Activated CD4-positive, CD25-positive, alpha-beta regulatory T cell treated with anti-CD3 and anti-CD28 coated beads, Interleukin-2, amount 50 U/mL, for 16 hours (primary cell): ENCODE results near the gene NPHS1.
"Not testable (repeated sequence)": the region's sequence is repeated elsewhere in the genome, so short reads cannot be mapped to it uniquely, and the experiment has no call there.

Experiments used
- DNase-seq: peaks from one replicate; pipeline ENCODE4 v3.0.0-alpha.2; 2020; ENCODE audit warnings: low read depth, low spot score

The NPHS1 gene

DNA sequence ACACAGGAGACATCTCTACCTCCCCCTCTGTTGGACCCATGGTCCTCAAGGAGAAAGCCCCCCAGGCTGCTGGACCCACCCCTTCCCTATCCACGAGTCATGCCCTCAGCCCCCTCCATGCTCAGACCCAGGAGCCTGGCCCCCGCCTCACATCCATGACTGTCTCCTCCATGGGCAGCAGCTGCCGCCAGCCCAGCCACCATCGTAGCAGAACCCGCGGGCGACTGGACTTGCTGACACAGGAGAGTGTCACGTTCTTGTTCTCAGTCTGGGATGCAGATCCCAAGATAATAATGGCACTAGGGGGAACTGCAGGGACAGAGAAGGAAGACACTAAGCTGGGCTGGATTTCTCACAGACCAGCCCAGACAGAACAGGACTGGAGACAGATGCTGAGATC, 3.8 kb downstream of the NPHS1 start:
- DNase-seq: no peak

DNA sequence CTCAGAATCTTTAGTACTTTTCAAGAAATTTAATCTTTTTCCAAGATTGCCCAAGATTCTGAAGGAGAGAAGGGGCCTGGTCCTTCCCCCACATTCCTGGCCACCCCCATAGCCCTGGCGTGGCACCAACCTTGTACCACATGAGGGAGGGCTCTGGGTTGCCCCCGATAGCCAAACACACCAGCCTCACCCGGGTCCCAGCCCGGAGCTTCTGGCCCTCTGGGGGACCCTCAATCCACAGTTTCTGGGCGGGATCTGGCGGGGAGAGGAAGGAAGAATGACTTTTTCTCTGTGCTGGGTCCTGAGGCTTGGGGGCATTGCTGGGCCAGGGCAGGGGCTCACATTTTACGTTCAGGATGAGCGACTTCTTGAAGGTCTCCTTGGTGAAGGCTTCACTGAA, 4.4 kb downstream of the NPHS1 start:
- DNase-seq: no peak

DNA sequence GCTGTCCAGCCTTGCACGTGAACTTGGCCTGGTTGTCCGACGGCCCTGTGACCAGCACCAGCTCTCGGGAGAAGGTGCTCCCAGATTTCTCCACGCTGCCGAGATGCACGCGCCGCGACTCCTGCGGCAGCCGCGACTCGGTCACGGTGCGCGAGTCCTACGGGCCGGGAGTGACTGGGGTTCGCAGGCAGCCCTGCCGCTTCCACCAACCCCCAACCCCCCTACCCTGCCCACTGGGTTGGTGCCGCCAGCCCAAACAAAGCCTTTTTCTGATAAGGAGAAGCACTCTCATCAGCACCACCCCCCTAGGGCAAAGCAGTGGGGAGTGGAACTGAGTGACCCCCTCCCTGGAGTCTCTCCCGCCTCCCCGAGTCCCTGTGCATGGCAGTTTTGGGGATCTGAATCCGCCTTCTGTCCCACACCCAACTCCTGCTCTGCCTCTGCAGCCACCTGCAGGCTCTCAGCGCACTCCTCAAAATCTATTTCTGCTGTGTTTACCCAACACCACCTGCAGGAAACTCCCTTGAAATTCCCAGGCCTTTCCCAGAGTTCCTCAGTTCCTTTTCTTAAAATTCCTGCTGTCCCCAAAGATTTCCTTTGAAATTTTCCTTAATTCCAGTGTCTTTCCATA, 6.2 kb downstream of the NPHS1 start:
- no peak for DNase-seq

DNA sequence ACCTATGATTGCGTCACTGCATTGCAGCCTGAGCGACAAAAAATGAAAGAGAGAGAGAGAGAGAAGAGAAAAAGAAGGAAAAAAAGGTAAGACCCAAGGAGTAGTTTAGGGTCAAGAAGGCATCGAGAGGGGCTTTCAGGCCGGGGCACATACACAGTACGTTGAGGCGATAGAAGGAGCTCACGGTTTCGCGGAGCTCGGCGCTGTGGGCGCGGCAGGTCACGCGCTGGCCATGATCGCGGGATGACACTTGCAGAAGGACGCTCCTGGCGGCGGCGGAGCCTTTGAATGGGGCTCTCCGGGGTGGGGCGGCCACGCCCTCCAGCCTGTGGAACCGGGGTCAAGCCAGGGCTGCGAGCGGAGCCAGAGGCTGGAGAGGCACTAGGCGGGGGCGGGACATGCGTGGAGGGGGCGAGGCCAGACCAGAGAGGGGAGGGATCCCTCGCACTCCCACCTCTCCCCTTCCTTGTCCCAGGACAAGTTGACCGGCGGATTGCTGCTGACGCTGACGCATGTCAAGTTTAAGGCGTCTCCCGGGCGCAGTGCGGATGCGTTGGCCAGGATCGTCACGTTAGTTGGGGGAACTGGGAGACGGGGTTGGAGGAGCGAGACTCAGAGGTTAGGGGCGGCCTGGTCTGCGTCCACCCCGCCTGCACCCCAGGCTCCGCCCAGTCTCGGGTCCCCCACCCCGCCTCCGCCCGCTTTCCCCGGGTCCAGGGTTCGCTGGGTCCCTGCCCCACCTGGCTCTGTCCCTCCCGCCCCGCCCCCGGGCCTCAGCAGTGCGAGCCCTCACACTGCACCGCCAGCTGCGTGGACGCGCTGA, 6.9 kb downstream of the NPHS1 start:
- no peak for DNase-seq

GRCh38 chr19:35844482-35845214, 7.7 kb downstream of the NPHS1 start:
- no peak for DNase-seq

DNA sequence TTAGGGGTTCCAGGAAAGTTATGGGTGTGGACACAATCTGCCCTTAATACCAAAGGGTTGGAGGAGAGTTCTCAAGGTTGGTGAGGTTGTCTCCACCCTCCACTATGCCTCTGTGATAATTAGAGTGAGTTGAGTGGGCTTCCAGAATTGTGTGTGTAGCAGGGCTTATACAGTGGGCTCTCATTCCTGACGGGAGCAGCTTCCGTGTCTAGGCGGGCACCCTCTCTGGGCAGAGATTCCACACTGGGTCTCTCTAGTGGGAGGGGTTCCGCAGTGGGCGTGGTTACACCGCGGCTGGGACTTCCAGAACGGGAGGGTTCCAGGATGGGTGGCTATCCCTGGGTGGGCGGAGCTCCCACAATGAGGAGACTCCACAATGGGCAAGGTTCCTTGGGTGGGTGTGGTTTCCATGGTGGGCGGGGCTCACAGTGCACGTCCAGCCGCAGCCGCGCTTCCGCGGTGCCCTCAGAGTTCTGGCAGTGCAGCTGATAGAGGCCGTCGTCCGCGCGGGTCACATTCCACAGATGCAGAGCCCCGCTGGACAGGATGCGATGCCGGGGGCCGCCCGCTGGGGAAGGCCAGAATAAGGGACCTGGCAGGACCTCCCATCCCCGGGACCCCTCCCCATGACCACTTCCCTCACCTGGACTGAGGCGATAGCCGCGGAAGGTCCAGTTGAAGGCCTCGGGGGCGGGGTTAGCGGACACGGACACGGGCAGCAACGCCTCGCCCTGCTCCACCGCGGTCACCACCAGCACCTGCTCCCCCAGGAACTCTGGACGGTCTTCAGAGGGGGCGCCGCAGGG, 8.4 kb downstream of the NPHS1 start:
- DNase-seq: no peak

DNA sequence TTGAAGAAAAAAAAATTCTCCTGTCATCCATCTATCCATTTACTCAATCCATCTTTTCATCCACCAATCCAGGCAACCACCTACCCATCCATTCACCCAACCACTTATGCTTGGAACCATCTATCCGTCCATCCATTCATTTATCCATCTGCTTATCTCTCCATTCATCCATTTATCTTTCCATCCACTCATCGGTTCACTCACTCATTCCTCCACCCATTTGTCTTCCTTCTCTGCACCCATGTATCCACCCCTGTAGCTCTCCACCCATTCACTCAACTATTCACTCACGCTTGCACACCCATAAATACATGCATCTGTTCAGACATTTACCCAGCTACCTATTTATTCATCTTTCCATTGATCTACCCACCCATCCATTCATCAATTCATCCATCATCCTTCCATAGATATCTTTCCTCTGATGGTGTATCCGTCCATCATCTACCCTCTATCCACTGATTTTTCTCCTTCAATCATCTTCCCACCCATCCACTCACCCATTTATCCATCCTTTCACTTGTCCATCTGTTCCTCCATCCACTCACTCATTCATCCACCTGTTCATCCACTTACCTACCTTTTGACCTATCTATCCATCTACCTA, 9.5 kb downstream of the NPHS1 start:
- no peak for DNase-seq

DNA sequence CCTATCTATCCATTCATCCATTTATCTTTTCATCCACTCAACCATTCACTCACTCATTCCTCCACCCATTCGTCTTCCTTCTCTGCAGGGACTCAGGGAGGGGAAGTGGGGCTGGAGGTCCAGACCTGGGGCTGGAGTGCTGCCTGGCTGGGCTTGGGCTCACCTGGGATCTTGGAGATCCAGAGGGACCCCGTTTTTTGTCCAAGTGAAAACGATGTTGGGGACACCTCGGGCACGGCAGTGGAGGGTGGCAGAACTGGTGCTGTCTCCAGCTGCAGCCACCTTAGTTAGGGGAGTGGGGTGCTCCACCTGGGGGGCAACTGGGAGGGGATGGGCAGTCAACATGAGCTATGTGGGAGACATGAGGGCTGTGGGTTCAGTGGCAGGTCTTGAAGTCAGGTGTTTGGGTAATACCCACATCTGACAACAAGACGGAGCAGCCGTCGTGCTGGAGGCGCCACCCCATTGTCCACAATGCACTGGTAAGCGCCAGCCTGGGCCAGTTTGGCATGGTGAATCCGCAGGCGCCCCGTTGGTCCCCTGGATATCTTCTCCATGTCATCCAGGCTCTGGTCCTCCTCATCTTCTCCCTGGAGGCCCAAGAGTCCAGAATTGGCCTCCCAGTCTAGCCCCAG, 10.2 kb downstream of the NPHS1 start:
- DNase-seq: no peak

GRCh38 chr19:35836096-35836495, 16.2 kb downstream of the NPHS1 start:
- not testable (repeated sequence) for DNase-seq

- no peak for DNase-seq
Measured at GRCh38 chr19:35833972-35834371, 18.3 kb downstream of the NPHS1 start.

DNA sequence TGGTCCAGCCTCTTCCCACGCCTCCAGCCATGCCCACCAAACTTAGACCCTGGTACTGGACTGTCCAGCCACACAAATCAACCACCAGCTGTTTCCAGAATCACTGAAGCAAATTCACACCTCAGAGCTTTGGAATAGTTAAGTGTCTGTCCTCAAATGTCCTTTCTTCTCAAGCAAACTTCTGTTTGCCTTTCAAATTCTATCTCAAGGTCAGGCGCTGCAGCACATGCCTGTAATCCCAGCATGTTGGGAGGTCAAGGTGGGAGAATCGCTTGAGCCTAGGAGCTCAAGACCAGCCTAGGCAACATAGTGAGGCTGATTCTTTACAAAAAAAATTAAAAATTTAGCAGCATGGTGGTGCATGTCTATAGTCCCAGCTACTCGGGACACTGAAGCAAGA, 20.2 kb downstream of the NPHS1 start:
- DNase-seq: no peak

GRCh38 chr19:35830986-35831385, 21.3 kb downstream of the NPHS1 start:
- no peak for DNase-seq

GRCh38 chr19:35828692-35829301, 23.5 kb downstream of the NPHS1 start:
- DNase-seq: no peak

GRCh38 chr19:35824150-35824549, 28.2 kb downstream of the NPHS1 start:
- no peak for DNase-seq

DNA sequence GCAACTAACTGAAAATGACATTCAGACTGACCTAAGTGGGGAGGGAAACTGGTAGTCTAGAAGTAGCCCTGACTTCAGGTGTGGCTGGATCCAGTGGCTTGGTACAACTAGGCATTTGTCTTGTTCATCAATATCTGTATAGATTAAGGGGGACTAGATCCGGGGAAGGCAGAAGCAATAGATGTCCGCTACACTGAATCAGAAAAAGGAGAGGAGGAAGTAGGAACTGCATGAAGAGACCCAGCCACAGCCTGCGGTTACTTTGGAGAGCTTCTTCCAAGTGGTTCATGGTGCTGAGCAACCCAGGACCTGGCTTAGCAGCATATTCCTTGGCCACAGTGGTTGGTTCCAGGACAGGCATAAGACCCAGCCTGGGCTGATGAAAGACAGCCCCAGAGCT, 29.7 kb downstream of the NPHS1 start:
- no peak for DNase-seq

- DNase-seq: no peak
Measured at GRCh38 chr19:35818445-35818844, 33.9 kb downstream of the NPHS1 start.

DNA sequence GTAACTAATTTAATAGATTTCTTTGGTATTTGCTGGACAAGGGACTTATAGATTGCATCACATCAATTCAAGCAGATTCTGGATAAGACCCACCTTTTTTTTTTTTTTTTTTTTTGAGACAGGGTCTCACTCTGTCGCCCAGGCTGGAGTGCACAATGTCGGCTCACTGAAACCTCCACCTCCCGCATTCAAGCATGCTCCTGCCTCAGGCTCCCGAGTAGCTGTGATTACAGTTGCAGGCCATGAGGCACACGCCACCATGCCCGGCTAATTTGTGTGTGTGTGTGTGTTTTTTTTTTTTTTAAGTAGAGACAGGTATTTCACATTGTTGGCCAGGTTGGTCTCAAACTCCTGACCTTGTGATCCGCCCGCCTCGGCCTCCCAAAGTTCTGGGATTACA, 35.5 kb downstream of the NPHS1 start:
- DNase-seq: no peak

GRCh38 chr19:35816262-35816661, 36.0 kb downstream of the NPHS1 start:
- DNase-seq: no peak

DNA sequence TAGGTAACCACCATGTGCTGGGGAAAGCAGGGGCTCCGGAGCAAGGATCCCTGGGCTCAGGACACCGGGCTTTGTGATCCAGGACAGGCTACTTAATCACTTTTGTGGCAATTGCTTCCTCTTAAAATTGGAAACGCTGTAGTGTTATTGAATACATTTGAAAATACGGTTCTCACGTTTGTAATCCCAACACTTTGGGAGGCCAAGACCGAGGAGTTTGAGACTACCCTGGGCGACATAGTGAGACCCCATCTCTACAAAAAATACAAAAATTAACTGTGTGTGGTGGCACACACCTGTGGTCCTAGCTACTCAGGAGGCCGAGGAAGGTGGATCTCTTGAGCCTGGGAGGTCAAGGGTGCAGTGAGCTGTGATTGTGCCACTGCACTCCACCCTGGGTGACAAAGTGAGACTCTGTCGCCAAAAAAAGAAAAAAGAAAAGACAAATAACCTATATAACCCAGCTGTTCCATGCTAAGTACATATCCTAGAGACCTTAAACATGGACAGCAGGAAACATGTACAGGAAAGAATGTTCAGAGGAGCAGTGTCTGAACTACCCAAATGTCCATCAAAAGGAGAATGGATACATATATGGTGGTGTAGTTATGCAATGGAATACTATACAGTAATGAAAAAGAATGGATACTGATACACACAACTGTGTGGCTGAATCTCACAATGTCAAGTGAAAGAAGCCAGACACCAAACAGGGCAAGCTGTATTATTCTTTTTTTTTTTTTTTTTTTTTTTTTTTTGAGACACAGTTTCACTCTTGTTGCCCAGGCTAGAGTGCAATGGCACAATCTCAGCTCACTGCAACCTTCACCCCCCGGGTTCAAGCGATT, 39.0 kb downstream of the NPHS1 start:
- DNase-seq: no peak
